Neural progenitor cell (in vitro differentiated cells): ENCODE results near the gene NCAN. TPM values are rescaled to one million over a fixed set of nuclear protein-coding genes. Genes with fewer than 3 reads are reported as not detected.

Experiments
- DNase-seq: peaks from one replicate; pipeline ENCODE4 v3.0.0-alpha.2; 2016; ENCODE audit warnings: low spot score
- H2AFZ ChIP-seq: fragments of 200-600 bp; sonication (generic); replicated peaks from 2 replicates; pipeline ENCODE4 v1.6.1; 2016; ENCODE audit warnings: antibody characterized with exemption
- H3F3A ChIP-seq: fragments of 200-600 bp; sonication (generic); 2 replicates; pipeline ENCODE4 v1.6.1; 2016; ENCODE audit warnings: antibody characterized with exemption, low read depth
- H3K27ac ChIP-seq: fragments of 200-600 bp; sonication (generic); 2 replicates; pipeline ENCODE4 v1.5.1; 2016; ENCODE audit warnings: mild to moderate bottlenecking
- H3K27me3 ChIP-seq: fragments of 200-600 bp; sonication (generic); 2 replicates; pipeline ENCODE4 v1.6.1; 2016; ENCODE audit warnings: mild to moderate bottlenecking, moderate library complexity
- H3K36me3 ChIP-seq: fragments of 200-600 bp; sonication (generic); 2 replicates; pipeline ENCODE4 v1.5.1; 2016
- H3K4me1 ChIP-seq: fragments of 200-600 bp; sonication (generic); 2 replicates; pipeline ENCODE4 v1.6.1; 2016; ENCODE audit warnings: mixed run types
- H3K4me2 ChIP-seq: fragments of 200-600 bp; sonication (generic); 2 replicates; pipeline ENCODE4 v1.6.1; 2016
- H3K4me3 ChIP-seq: fragments of 200-600 bp; sonication (generic); 2 replicates; pipeline ENCODE4 v1.5.1; 2016
- H3K79me2 ChIP-seq: fragments of 200-600 bp; sonication (generic); 2 replicates; pipeline ENCODE4 v1.6.1; 2016; ENCODE audit warnings: low read depth
- H3K9ac ChIP-seq: fragments of 200-600 bp; sonication (generic); 2 replicates; pipeline ENCODE4 v1.6.1; 2016
- H3K9me3 ChIP-seq: fragments of 200-600 bp; sonication (generic); 2 replicates; pipeline ENCODE4 v1.5.1; 2016; ENCODE audit warnings: low read depth
- H4K20me1 ChIP-seq: fragments of 200-600 bp; sonication (generic); 2 replicates; pipeline ENCODE4 v1.6.1; 2016; ENCODE audit warnings: low read depth
- H3K27ac Mint-ChIP-seq: 3 replicates; pipeline ENCODE4 v1.8.0; 2021; ENCODE audit warnings: mixed read lengths
- H3K27me3 Mint-ChIP-seq: 2 replicates; pipeline ENCODE4 v1.8.0; 2022; ENCODE audit warnings: low read depth, mild to moderate bottlenecking, inconsistent platforms, moderate library complexity, mixed read lengths; ENCODE audit not compliant: insufficient read depth
- H3K36me3 Mint-ChIP-seq: 3 replicates; pipeline ENCODE4 v1.8.0; 2021; ENCODE audit warnings: mixed read lengths
- H3K4me1 Mint-ChIP-seq: 3 replicates; pipeline ENCODE4 v1.8.0; 2021; ENCODE audit warnings: mixed read lengths
- H3K4me3 Mint-ChIP-seq: 3 replicates; pipeline ENCODE4 v1.8.0; 2021; ENCODE audit warnings: mild to moderate bottlenecking, moderate library complexity, mixed read lengths
- H3K9me3 Mint-ChIP-seq: 3 replicates; pipeline ENCODE4 v1.8.0; 2020; ENCODE audit warnings: mixed read lengths
- EZH2 ChIP-seq: fragments of 200-600 bp; sonication (generic); IDR thresholded peaks from 2 replicates; pipeline ENCODE4 v1.6.1; 2017; ENCODE audit warnings: antibody characterized with exemption, mild to moderate bottlenecking, moderate library complexity
- EZH2phosphoT487 ChIP-seq: fragments of 200-600 bp; sonication (generic); IDR thresholded peaks from 2 replicates; pipeline ENCODE4 v1.6.1; 2017; ENCODE audit warnings: antibody characterized with exemption
- total RNA-seq: library from RNA; depleted of rRNA; stranded (reverse); fragments of >200 nt; gene quantifications from 2 replicates; pipeline ENCODE4 v1.2.3, GENCODE V29; 2015; ENCODE audit warnings: low replicate concordance
- TF ChIP-seq, protein P1 (sequence below): fragments of 200-600 bp; sonication (generic); IDR thresholded peaks from 2 replicates; pipeline ENCODE4 v1.5.1; 2017; ENCODE audit warnings: antibody characterized with exemption, mild to moderate bottlenecking

Gene NCAN
- total RNA-seq, 1 donor from 2014 or later, result 4.8 TPM

DNA sequence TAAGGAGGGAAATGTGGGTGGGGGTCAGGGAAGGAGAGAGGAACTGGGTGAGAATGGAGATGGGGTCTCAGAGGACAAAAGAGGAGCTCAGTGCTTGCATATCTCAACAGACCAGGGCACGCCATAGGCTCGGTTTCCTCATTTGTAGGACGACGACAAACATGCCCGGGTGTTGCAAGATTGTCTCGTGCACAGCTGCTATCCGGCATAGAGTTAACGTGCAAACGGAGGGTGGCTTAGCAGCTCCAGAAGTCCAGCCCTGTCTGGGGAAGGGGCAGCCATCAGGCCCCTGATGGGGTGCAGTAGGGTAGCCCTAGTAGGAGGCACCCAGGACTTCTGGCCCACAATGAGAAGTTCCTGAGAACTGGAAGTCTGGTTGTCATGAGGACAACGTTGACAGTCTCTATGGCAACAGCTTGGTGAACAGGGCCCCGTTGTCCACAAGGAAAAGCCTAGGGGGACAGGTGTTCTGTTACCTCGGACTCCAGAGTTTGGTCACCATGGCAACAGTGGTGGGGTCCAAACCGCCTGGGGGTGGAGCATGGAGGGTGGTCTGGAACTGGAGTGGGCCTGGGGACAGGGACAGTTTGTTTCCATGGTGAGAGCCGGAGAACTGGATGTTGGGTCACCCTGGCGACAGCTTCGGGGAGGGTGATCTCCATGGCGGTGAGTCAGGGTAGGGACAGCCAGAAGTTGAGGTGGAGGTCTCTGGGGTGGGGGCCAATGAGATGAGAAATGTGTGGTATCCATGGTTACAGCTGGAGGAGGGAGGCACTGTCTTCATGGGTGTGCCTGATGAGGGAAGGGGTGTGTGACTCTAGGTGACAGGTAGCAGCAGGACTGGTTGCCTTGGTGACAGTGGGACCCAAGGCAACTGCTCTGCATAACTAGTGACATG is 44.6 kb downstream of the NCAN start:
- peaks cover 22% of the 10 kb centered on the region for H3F3A ChIP-seq
- DNase-seq, result peak; percentile 32
- Mint-ChIP-seq H3K36me3 (peaks cover 7% of the 10 kb centered on the region), H3K4me1 (peaks cover 22% of the 10 kb centered on the region), H3K27me3 (peaks cover 20% of the 10 kb centered on the region), H3K9me3 (peaks cover 15% of the 10 kb centered on the region), H3K27ac (peak overlapping the region; percentile 95), H3K4me3 (no peak overlapping the region)
- no peak overlapping the region for H2AFZ ChIP-seq
- H3K4me3 ChIP-seq, result no peak overlapping the region
- H3K4me1 ChIP-seq, result no peaks in the 10 kb centered on the region
- peaks cover 35% of the 10 kb centered on the region for H3K27me3 ChIP-seq
- no peaks in the 10 kb centered on the region for H4K20me1 ChIP-seq
- H3K4me2 ChIP-seq, result no peak overlapping the region
- H3K36me3 ChIP-seq, result no peaks in the 10 kb centered on the region
- no peaks in the 10 kb centered on the region for H3K79me2 ChIP-seq
- H3K9me3 ChIP-seq, result no peaks in the 10 kb centered on the region
- H3K9ac ChIP-seq, result no peak overlapping the region
- no peak overlapping the region for H3K27ac ChIP-seq
- TF ChIP-seq, protein P1, sequence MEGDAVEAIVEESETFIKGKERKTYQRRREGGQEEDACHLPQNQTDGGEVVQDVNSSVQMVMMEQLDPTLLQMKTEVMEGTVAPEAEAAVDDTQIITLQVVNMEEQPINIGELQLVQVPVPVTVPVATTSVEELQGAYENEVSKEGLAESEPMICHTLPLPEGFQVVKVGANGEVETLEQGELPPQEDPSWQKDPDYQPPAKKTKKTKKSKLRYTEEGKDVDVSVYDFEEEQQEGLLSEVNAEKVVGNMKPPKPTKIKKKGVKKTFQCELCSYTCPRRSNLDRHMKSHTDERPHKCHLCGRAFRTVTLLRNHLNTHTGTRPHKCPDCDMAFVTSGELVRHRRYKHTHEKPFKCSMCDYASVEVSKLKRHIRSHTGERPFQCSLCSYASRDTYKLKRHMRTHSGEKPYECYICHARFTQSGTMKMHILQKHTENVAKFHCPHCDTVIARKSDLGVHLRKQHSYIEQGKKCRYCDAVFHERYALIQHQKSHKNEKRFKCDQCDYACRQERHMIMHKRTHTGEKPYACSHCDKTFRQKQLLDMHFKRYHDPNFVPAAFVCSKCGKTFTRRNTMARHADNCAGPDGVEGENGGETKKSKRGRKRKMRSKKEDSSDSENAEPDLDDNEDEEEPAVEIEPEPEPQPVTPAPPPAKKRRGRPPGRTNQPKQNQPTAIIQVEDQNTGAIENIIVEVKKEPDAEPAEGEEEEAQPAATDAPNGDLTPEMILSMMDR, result no peak
- TF ChIP-seq EZH2phosphoT487 (no peak), EZH2 (no peak)

DNA sequence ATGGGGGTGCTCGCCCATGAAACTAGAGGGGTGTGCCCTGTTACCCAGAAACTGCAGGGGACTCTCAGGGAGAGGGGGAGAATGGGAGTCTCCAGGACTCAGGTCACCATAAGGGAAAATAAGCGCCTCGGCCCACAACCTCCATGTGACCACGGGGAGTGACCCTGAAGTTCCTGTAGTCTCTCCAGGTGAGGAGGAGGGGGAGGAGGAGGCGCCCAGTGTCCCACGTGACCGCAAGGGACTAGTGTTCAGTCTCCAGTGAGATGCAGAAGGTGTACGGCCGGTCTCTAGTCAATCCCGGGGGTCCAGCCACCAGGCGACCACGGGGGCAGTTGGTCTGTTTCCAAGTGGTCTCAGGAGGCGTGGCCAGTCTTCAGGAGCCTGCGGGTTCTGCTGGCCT is 45.4 kb downstream of the NCAN start:
- H3K9ac ChIP-seq, result no peak overlapping the region
- H2AFZ ChIP-seq, result no peak overlapping the region
- no peak overlapping the region for H3K27ac ChIP-seq
- H4K20me1 ChIP-seq, result no peaks in the 10 kb centered on the region
- peaks cover 25% of the 10 kb centered on the region for H3F3A ChIP-seq
- no peak overlapping the region for H3K4me3 ChIP-seq
- peaks cover 23% of the 10 kb centered on the region for H3K27me3 Mint-ChIP-seq
- H3K4me1 Mint-ChIP-seq, result peaks cover 26% of the 10 kb centered on the region
- H3K4me1 ChIP-seq, result peaks cover 2% of the 10 kb centered on the region
- peak overlapping the region; percentile 24 for H3K4me3 Mint-ChIP-seq
- peaks cover 34% of the 10 kb centered on the region for H3K27me3 ChIP-seq
- no peak for DNase-seq
- H3K9me3 ChIP-seq, result no peaks in the 10 kb centered on the region
- H3K4me2 ChIP-seq, result no peak overlapping the region
- no peaks in the 10 kb centered on the region for H3K36me3 ChIP-seq
- peaks cover 15% of the 10 kb centered on the region for H3K9me3 Mint-ChIP-seq
- H3K79me2 ChIP-seq, result no peaks in the 10 kb centered on the region
- peaks cover 7% of the 10 kb centered on the region for H3K36me3 Mint-ChIP-seq
- no peak for TF ChIP-seq EZH2
- H3K27ac Mint-ChIP-seq, result peak overlapping the region; percentile 95

DNA sequence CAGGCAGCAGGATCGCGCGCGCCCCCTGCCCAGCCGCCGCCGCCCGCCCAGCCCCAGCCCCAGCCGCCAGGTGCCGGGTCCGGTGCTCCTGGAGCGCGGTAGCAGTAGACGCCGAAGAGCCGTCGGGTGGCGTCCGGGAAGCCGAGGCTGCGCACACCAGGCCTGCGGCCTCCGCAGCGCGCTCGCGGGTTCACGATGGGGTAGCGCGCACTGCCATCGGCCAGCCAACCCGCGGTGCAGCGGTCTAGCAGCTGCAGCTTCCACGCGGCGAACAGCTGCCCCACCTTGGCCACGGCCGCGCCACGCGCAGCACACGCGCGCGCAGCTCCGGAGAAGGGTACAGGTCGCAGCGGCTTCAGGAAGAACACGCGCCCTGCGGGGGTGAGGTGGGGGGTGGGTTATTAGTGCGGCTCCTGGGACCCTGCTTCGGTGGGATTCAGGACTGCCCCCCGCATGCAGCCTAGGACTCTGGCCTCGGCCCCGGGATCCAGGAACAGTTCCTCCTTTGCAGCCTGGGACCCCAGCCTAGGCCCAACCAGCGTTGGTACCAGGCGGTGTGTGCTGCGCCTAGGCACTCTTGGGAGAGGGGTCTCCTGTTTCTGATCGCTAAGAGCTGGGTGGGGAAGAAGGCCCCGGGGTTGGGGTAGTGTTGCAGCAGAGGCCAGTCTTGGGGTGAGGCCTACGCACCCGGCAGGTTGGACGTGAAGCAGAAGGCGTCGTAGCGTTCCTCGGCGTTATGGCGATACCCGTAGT is 46.3 kb downstream of the NCAN start:
- Histone ChIP-seq H3K9ac (no peak overlapping the region), H3K9me3 (no peaks in the 10 kb centered on the region), H2AFZ (no peak overlapping the region), H3K79me2 (no peaks in the 10 kb centered on the region), H4K20me1 (no peaks in the 10 kb centered on the region), H3K4me2 (no peak overlapping the region), H3K4me1 (peaks cover 8% of the 10 kb centered on the region), H3F3A (peaks cover 28% of the 10 kb centered on the region), H3K4me3 (no peak overlapping the region), H3K27ac (no peak overlapping the region), H3K36me3 (no peaks in the 10 kb centered on the region), H3K27me3 (peaks cover 35% of the 10 kb centered on the region)
- TF ChIP-seq, protein P1, result no peak
- TF ChIP-seq EZH2phosphoT487 (no peak), EZH2 (no peak)
- peaks cover 15% of the 10 kb centered on the region for H3K9me3 Mint-ChIP-seq
- H3K27me3 Mint-ChIP-seq, result peaks cover 28% of the 10 kb centered on the region
- H3K36me3 Mint-ChIP-seq, result peaks cover 7% of the 10 kb centered on the region
- no peak overlapping the region for H3K4me3 Mint-ChIP-seq
- no peak for DNase-seq
- no peak overlapping the region for H3K27ac Mint-ChIP-seq
- peaks cover 29% of the 10 kb centered on the region for H3K4me1 Mint-ChIP-seq
